Endothelial cell of umbilical vein (primary cell): ENCODE data around the gene USP27X. TPM values are rescaled to one million over a fixed set of nuclear protein-coding genes. Genes with fewer than 3 reads are reported as not detected.
A peak's percentile ranks its signal among the peaks of the same experiment; 100 is the strongest.

Source experiments
- BruUV-seq: library from RNA; stranded (reverse); fragments of 400-500 nt; replicated peaks from 2 replicates; lab custom pipeline; 2021; lab: Mats Ljungman, UMichigan
- CTCF ChIA-PET: fragments of 300-600, 350-600 bp; sonication (Branson Sonifier 250); formaldehyde crosslinking; loops from one replicate; lab custom pipeline; 2021; ENCODE audit warnings: antibody characterized with exemption, inconsistent platforms; lab: Charles Lee
- POLR2A ChIA-PET: fragments of 300-600, 350-600 bp; sonication (Branson Sonifier 250); formaldehyde crosslinking; loops from one replicate; lab custom pipeline; 2021; ENCODE audit warnings: antibody characterized with exemption, inconsistent platforms; lab: Charles Lee
- DNase-seq: peaks from one replicate; pipeline ENCODE4 v3.0.0-alpha.2; 2011; ENCODE audit warnings: low read depth, low spot score
- FAIRE-seq: peaks from 2 replicates; lab custom pipeline; 2011; peaks lifted over from hg19 to GRCh38; lab: Jason Lieb, UNC
- H2AFZ ChIP-seq: 2 replicates; pipeline ENCODE4 v1.6.0; 2012; ENCODE audit warnings: low read depth, low read length, control low read depth, inconsistent platforms
- H3K27ac ChIP-seq: 2 replicates; pipeline ENCODE4 v1.5.1; 2011; ENCODE audit warnings: low read depth, mild to moderate bottlenecking, control low read depth, low read length, moderate library complexity; ENCODE audit not compliant: insufficient read depth
- H3K27me3 ChIP-seq, 2 experiments: 2 replicates each; pipeline versions ENCODE4 v1.6.0 to v1.6.1; 2011; ENCODE audit warnings: low read length in 2 of 2, mixed read lengths in 1 of 2; ENCODE audit not compliant: control insufficient read depth in 2 of 2, insufficient read depth in 2 of 2
- H3K36me3 ChIP-seq, 2 experiments: 2 replicates in 1 of 2; 3 replicates in 1 of 2; pipeline ENCODE4 v1.5.1; 2011; ENCODE audit warnings: low read length in 2 of 2, mild to moderate bottlenecking in 1 of 2, moderate library complexity in 1 of 2; ENCODE audit not compliant: control insufficient read depth in 2 of 2, insufficient read depth in 2 of 2; ENCODE audit errors: extremely low read depth in 1 of 2
- H3K4me1 ChIP-seq: 3 replicates; pipeline ENCODE4 v1.5.1; 2011; ENCODE audit warnings: mild to moderate bottlenecking, low read length; ENCODE audit not compliant: control insufficient read depth, insufficient read depth; ENCODE audit errors: extremely low read depth
- H3K4me2 ChIP-seq: 2 replicates; pipeline ENCODE4 v1.6.1; 2011; ENCODE audit warnings: low read length, control low read depth, mixed read lengths; ENCODE audit not compliant: insufficient read depth
- H3K4me3 ChIP-seq, 3 experiments: fragments of 200-600 bp in 1 of 3; sonication (generic), shearing (Covaris generic) in 1 of 3; replicated peaks in 1 of 3; 2 replicates each; pipeline ENCODE4 v1.5.1; 2011 to 2016; ENCODE audit warnings: control low read depth in 3 of 3, low read length in 3 of 3, mild to moderate bottlenecking in 2 of 3, inconsistent platforms in 1 of 3, low read depth in 1 of 3, moderate library complexity in 1 of 3; ENCODE audit not compliant: insufficient read depth in 1 of 3
- H3K79me2 ChIP-seq: 2 replicates; pipeline ENCODE4 v1.6.0; 2012; ENCODE audit warnings: low read length, inconsistent platforms; ENCODE audit not compliant: control insufficient read depth, insufficient read depth
- H3K9ac ChIP-seq: replicated peaks from 2 replicates; pipeline ENCODE3; 2011; ENCODE audit warnings: low read length, control low read depth; ENCODE audit not compliant: insufficient read depth; ENCODE audit errors: extremely low read depth
- H3K9me1 ChIP-seq: replicated peaks from 3 replicates; pipeline ENCODE4 v1.6.0; 2011; ENCODE audit warnings: mild to moderate bottlenecking, low read length; ENCODE audit not compliant: control insufficient read depth, insufficient read depth; ENCODE audit errors: extremely low read depth
- H3K9me3 ChIP-seq: replicated peaks from 2 replicates; pipeline ENCODE4 v1.5.1; 2012; ENCODE audit warnings: low read length, inconsistent platforms; ENCODE audit not compliant: control insufficient read depth, insufficient read depth
- H4K20me1 ChIP-seq: replicated peaks from 2 replicates; pipeline ENCODE3; 2011; ENCODE audit warnings: mild to moderate bottlenecking, low read length; ENCODE audit not compliant: control insufficient read depth, insufficient read depth; ENCODE audit errors: extremely low read depth
- EZH2 ChIP-seq: IDR thresholded peaks from 2 replicates; pipeline ENCODE4 v1.6.1; 2012; ENCODE audit warnings: borderline replicate concordance, low read depth, mild to moderate bottlenecking, moderate library complexity, low read length, inconsistent platforms; ENCODE audit not compliant: severe bottlenecking
- POLR2A ChIP-seq: IDR thresholded peaks from 2 replicates; pipeline ENCODE4 v1.6.1; 2012; ENCODE audit warnings: low read depth, mild to moderate bottlenecking, control low read depth, low read length
- dilution Hi-C: fragments of 300-500 bp; cut with MboI; formaldehyde crosslinking; loops from one replicate; pipeline ENCODE4 v1.15.0; 2019; ENCODE audit warnings: low sequenced_read_pairs; ENCODE audit not compliant: extremely low pct_ligation_motif_present
- intact Hi-C: fragments of 100-400 bp; cut with micrococcal nuclease; formaldehyde crosslinking; loops from one replicate; pipeline ENCODE4 v1.10.0; 2022
- polyA plus RNA-seq, 4 experiments: library from polyadenylated mRNA; depleted of rRNA in 3 of 4; stranded (reverse) in 3 of 4; unstranded in 1 of 4; fragments of >200 nt; gene quantifications; 2 replicates each; pipeline versions ENCODE4 v1.2.1 to v1.2.3, GENCODE V29; 2011 to 2012; ENCODE audit warnings: missing spikeins in 1 of 4
- total RNA-seq: library from RNA; stranded (reverse); gene quantifications from 2 replicates; pipeline ENCODE4 v1.2.3, GENCODE V29; 2021
- TF ChIP-seq, protein P1 (sequence below), 2 donors: IDR thresholded peaks; 1 replicate in 1 of 2; 2 replicates in 1 of 2; pipeline ENCODE4 v1.5.1; 2011; ENCODE audit warnings: low read length in 2 of 2, mild to moderate bottlenecking in 2 of 2, moderate library complexity in 2 of 2, control low read depth in 1 of 2, inconsistent platforms in 1 of 2, low read depth in 1 of 2; ENCODE audit not compliant: insufficient read depth in 1 of 2; ENCODE audit errors: extremely low read depth in 1 of 2

Gene USP27X
- total and polyA plus RNA-seq, 2 donors (not counting 3 experiments of a cell fraction or from before 2014, with no cell fraction given), result 2.2 to 2.3 TPM

DNA sequence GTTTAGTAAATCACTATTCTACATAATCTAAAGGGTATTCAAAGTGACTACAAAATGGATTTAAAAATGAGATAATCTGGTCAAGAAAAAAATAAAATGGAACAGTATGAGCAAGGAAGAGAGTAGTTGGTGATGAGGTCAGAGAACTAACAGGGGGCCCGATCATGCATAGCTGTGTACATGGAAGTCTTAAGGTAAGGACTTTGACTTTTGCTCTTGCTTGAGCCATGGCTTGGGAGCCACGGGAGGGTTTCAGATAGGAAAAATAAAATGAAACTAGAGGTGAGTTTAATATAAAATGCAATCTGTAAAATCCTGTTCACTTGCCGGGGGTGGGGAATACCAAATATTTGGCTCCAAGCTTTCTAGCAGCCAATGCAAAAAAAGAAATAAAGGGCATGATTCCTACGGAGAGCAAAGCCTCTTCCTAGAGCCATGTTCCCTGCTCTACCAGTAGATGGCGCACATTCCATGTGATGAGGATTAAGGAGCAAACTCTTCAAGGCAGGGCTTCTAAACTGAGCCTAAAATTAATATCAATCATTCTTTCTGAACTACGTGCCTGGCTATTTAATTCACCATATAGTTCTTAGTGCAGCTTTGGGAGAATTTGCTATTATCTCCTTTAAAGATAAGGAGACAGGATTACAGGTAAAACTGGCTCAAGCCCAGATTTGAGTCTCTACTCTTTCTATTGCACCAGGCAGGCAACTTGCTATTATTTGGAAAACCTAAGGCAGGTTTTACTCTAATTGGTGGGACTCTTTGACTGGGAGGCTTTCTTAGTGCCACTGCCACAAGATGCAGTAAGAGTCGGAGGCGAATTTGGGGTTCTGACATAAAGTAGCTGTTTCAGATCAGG, 36.3 kb downstream of the USP27X start:
- Histone ChIP-seq H3K27ac (no peak overlapping the region), H3K9ac (no peak overlapping the region), H3K4me3 (no peak overlapping the region), H3K4me2 (no peak overlapping the region), H3K36me3 (no peaks in the 10 kb centered on the region), H3K9me3 (no peaks in the 10 kb centered on the region), H3K4me1 (no peaks in the 10 kb centered on the region), H2AFZ (no peak overlapping the region), H3K27me3 (no peaks in the 10 kb centered on the region), H3K79me2 (no peaks in the 10 kb centered on the region), H4K20me1 (no peaks in the 10 kb centered on the region), H3K9me1 (no peaks in the 10 kb centered on the region)
- BruUV-seq, result no TSS peak
- POLR2A ChIA-PET, result no interaction called here
- intact Hi-C loops (loop anchor here (1.0 to 10.0 kb wide), 5 partner anchors 166 to 1285 kb away; partner anchors contain the start of gene CCNB3), dilution Hi-C loops (no loop called here)
- CTCF ChIA-PET, result interaction anchor here (0.6 to 1.8 kb wide), 10 partner anchors 10 to 766 kb away, joined by 3 to 12 read pairs (median 4); partner anchors contain the start of gene CCNB3
- FAIRE-seq, result peak; percentile 62
- TF ChIP-seq POLR2A, result no peak
- TF ChIP-seq, protein P1, sequence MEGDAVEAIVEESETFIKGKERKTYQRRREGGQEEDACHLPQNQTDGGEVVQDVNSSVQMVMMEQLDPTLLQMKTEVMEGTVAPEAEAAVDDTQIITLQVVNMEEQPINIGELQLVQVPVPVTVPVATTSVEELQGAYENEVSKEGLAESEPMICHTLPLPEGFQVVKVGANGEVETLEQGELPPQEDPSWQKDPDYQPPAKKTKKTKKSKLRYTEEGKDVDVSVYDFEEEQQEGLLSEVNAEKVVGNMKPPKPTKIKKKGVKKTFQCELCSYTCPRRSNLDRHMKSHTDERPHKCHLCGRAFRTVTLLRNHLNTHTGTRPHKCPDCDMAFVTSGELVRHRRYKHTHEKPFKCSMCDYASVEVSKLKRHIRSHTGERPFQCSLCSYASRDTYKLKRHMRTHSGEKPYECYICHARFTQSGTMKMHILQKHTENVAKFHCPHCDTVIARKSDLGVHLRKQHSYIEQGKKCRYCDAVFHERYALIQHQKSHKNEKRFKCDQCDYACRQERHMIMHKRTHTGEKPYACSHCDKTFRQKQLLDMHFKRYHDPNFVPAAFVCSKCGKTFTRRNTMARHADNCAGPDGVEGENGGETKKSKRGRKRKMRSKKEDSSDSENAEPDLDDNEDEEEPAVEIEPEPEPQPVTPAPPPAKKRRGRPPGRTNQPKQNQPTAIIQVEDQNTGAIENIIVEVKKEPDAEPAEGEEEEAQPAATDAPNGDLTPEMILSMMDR (IDR thresholded peaks at IDR 0.05; ENCODE audit: extremely low read depth in 1 of 2, insufficient read depth in 1 of 2, low read depth in 1 of 2, low read length in 2 of 2), result peak; percentile 62 to 68
- peak; percentile 49 for DNase-seq

DNA sequence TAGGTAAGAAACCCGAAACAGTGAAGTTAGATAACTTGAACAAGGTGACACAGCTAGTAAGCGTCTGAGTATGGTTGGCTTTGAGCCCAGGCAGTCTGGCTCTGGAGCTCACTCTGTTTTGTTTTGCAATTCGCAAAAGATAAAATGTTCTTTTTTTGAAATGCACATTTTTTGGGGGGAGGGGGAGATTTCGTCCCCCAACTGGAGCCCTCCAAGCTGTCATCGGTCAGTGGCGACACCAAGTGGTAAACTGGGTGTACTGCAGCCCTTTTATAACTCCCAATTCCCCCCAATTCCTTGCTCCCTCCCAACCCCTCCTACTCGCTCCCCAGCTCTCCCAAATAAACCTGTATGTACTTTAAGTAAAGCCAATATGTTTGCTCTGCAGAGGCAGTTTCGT, 40.3 kb downstream of the USP27X start:
- no peaks in the 10 kb centered on the region for H4K20me1 ChIP-seq
- H3K27me3 ChIP-seq, result no peaks in the 10 kb centered on the region
- no peak overlapping the region for H2AFZ ChIP-seq
- H3K9me3 ChIP-seq, result no peaks in the 10 kb centered on the region
- H3K79me2 ChIP-seq, result no peaks in the 10 kb centered on the region
- BruUV-seq, result no TSS peak
- H3K27ac ChIP-seq, result no peak overlapping the region
- no peak overlapping the region for H3K4me3 ChIP-seq
- FAIRE-seq (no peak), DNase-seq (peak; percentile 6)
- TF ChIP-seq EZH2, result no peak
- TF ChIP-seq, protein P1 (IDR thresholded peaks at IDR 0.05; ENCODE audit: extremely low read depth in 1 of 2, insufficient read depth in 1 of 2, low read depth in 1 of 2, low read length in 2 of 2), result peak; percentile 50 to 76
- dilution Hi-C loops, result no loop called here
- peaks cover 3% of the 10 kb centered on the region for H3K4me1 ChIP-seq
- no peaks in the 10 kb centered on the region for H3K9me1 ChIP-seq
- H3K36me3 ChIP-seq, result no peaks in the 10 kb centered on the region
- no peak overlapping the region for H3K4me2 ChIP-seq
- no peak overlapping the region for H3K9ac ChIP-seq
- intact Hi-C loops, result loop anchor here (1.0 to 10.0 kb wide), 5 partner anchors 41 to 755 kb away; partner anchors contain the start of genes SYP and USP27X
- ChIA-PET CTCF (interaction anchor here (1.0 to 4.0 kb wide), 9 partner anchors 14 to 676 kb away, joined by 3 to 27 read pairs (median 5); partner anchors contain the start of gene USP27X), POLR2A (no interaction called here)
